ENCODE results near the gene CETP.

DNA sequence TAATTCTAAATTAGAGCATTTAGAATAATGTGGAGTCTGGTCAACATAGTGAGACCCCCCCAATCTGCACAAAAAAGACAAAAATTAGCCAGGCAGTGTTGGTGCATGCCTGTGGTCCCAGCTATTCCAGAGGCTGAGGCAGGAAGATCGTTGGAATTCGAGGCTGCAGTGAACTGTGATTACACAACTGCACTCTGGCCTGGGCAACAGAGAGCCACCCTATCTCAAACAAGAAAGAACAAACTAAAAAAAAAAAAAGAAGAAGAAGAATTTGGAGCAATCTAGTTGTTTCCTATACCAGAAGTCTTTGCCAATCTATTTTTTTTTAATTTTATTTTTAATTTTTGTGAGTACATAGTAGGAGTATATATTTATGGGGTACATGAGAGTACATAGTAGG lies 6.0 kb downstream of the CETP start:
- TF ChIP-seq, protein P1, sequence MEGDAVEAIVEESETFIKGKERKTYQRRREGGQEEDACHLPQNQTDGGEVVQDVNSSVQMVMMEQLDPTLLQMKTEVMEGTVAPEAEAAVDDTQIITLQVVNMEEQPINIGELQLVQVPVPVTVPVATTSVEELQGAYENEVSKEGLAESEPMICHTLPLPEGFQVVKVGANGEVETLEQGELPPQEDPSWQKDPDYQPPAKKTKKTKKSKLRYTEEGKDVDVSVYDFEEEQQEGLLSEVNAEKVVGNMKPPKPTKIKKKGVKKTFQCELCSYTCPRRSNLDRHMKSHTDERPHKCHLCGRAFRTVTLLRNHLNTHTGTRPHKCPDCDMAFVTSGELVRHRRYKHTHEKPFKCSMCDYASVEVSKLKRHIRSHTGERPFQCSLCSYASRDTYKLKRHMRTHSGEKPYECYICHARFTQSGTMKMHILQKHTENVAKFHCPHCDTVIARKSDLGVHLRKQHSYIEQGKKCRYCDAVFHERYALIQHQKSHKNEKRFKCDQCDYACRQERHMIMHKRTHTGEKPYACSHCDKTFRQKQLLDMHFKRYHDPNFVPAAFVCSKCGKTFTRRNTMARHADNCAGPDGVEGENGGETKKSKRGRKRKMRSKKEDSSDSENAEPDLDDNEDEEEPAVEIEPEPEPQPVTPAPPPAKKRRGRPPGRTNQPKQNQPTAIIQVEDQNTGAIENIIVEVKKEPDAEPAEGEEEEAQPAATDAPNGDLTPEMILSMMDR (IDR thresholded peaks at IDR 0.05), result no peak
- no peak for TF ChIP-seq POLR2A (IDR thresholded peaks at IDR 0.05)

All from adrenal gland (tissue), 5 donors.